HG03060 (cell line): ENCODE data around the gene RTN4R.
"Not testable (repeated sequence)": the region's sequence is repeated elsewhere in the genome, so short reads cannot be mapped to it uniquely, and the experiment has no call there.

Source experiments
- ATAC-seq: cut with Tn5 transposase; IDR thresholded peaks from one replicate; pipeline ENCODE4 v1.9.1; 2021; ENCODE audit warnings: low read depth, moderate number of reproducible peaks; ENCODE audit not compliant: unreplicated experiment

The RTN4R gene

GRCh38 chr22:20268279-20269012 is at the start of gene RTN4R:
Gene RTN4R, minus strand, starts transcription at chr22:20268318. Its CDS starts 226 bp downstream, at chr22:20268092.
- ATAC-seq, result no peak

GRCh38 chr22:20317402-20318042 is 49.4 kb upstream of the RTN4R start:
- ATAC-seq, result not testable (repeated sequence)

GRCh38 chr22:20316844-20317401 is 48.8 kb upstream of the RTN4R start:
- no peak for ATAC-seq

- no peak for ATAC-seq
These were observed 48.2 kb upstream of the RTN4R start for GRCh38 chr22:20316217-20316843.

GRCh38 chr22:20315337-20316216 is 47.5 kb upstream of the RTN4R start:
- ATAC-seq, result no peak

- ATAC-seq, result not testable (repeated sequence)
These were observed 46.7 kb upstream of the RTN4R start for GRCh38 chr22:20314741-20315336.

- not testable (repeated sequence) for ATAC-seq
These were observed 46.1 kb upstream of the RTN4R start for GRCh38 chr22:20314206-20314605.

GRCh38 chr22:20313306-20314077 is 45.4 kb upstream of the RTN4R start:
- ATAC-seq, result not testable (repeated sequence)

- no peak for ATAC-seq
These were observed 44.5 kb upstream of the RTN4R start for GRCh38 chr22:20312396-20313191.

GRCh38 chr22:20311249-20312062 is 43.3 kb upstream of the RTN4R start:
- ATAC-seq, result not testable (repeated sequence)

GRCh38 chr22:20310773-20311172 is 42.7 kb upstream of the RTN4R start:
- not testable (repeated sequence) for ATAC-seq

- ATAC-seq, result not testable (repeated sequence)
These were observed 42.1 kb upstream of the RTN4R start for GRCh38 chr22:20310180-20310579.

- ATAC-seq, result not testable (repeated sequence)
These were observed 40.9 kb upstream of the RTN4R start for GRCh38 chr22:20308806-20309650.

- ATAC-seq, result not testable (repeated sequence)
These were observed 39.6 kb upstream of the RTN4R start for GRCh38 chr22:20307448-20308447.
